HG03066 (cell line): Measurements from ENCODE around the gene DAPK1.

Experiments
- ATAC-seq: cut with Tn5 transposase; IDR thresholded peaks from one replicate; pipeline ENCODE4 v1.9.1; 2021; ENCODE audit warnings: low read depth; ENCODE audit not compliant: unreplicated experiment

Gene DAPK1

GRCh38 chr9:87607859-87608258 lies 110.2 kb downstream of the DAPK1 start:
- no peak for ATAC-seq

- no peak for ATAC-seq
These were observed 111.3 kb downstream of the DAPK1 start for GRCh38 chr9:87609002-87609401.

- no peak for ATAC-seq
These were observed 111.8 kb downstream of the DAPK1 start for GRCh38 chr9:87609486-87609885.

GRCh38 chr9:87610200-87611155 lies 112.8 kb downstream of the DAPK1 start:
- no peak for ATAC-seq

DNA sequence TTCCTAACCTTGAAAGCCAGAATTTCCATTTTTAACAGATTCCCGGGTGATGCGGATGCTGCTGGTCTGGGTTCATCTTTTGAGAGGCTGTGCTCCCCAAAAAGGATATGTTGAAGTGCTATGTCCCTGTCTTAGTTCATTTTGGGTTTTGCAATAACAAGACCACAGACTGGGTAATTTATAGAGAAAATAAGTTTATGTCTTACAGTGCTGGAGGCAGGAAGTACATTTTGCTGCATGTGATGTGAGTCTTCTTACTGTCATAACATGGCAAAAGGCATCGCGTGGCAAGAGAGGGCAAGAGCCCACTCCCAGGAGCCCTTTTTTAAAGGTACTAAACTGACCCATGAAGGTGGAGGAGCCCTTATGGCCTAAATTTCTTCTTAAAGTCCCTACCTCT lies 114.1 kb downstream of the DAPK1 start:
- no peak for ATAC-seq

DNA sequence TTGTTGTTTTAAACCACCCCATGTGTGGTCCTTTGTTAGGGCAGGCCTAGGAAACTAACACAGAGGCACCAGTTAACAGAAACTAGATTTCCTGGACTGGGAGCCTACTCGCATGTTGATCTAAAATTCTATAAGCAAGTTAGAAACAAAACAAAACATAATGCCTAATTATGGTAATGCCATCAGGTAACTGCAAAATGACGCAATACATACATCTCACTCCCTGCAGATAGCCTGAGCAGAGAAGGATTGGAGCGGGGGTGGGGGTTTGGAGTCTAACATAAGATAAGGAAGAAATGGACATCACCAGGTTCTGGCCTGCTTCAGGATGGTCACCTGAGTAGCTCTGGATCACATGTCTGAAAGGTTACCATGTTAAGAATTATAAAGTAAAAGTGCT lies 114.9 kb downstream of the DAPK1 start:
- no peak for ATAC-seq

GRCh38 chr9:87613265-87614111 lies 115.8 kb downstream of the DAPK1 start:
- no peak for ATAC-seq

DNA sequence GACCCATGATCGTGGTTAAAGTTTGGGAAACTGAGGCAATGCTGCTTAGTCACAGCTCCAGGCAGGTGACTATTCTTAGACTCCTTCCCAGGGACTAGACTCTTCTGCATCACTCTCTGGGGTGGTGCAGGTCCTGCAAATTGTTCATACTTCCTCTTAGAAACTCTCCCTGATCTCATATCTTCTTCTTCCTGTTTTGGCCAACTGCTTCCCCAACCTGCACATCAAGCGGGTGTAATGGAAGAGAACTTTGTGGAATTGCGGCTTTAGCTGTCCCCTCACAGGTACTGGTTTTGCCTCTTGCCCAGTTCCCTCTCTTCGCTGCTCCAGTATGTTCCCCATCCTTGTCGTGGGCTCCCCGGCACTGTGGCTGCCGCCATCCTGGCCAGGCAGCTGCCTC lies 116.7 kb downstream of the DAPK1 start:
- no peak for ATAC-seq

DNA sequence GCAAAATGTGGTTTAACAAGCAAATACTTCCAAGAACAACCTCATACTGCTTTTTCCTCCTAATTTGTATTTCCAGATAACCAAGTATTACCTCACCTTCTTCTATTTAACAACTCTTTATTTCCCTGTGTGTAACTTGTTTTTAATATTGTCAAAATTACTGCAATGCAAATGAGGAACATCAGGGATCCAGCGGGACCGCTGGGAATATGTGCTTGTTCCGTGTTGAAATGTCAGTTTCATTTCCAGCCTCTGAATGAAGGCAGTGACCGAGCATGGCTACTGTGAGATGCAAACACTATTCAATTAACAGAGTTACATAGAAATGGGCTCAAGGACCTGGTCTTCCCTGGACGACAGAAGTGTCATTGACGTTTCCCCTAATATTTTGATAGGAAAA lies 117.5 kb downstream of the DAPK1 start:
- ATAC-seq = no peak

GRCh38 chr9:87615547-87616148 lies 118.0 kb downstream of the DAPK1 start:
- ATAC-seq = no peak

- ATAC-seq = no peak
These were observed 120.6 kb downstream of the DAPK1 start for GRCh38 chr9:87618226-87618625.

DNA sequence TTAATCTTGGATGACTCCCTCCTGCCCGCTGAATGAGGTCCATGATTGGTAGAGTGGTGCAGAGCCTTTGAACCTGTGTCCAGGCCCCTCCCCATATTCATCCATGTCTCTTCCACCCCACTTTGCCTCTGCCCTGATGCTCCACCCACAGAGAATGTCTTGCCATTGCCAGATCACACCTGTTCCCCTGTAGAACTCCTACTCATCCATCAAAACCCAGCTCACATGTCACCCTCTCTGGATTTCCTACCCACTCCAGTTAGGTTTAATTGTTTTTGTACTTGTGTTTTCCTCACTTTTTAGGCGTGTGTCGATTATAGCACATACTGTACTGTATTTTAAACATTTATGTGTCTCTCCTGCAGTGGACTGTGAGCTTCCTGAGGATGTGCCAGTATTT lies 121.3 kb downstream of the DAPK1 start:
- no peak for ATAC-seq

GRCh38 chr9:87619346-87619745 lies 121.7 kb downstream of the DAPK1 start:
- ATAC-seq = no peak

DNA sequence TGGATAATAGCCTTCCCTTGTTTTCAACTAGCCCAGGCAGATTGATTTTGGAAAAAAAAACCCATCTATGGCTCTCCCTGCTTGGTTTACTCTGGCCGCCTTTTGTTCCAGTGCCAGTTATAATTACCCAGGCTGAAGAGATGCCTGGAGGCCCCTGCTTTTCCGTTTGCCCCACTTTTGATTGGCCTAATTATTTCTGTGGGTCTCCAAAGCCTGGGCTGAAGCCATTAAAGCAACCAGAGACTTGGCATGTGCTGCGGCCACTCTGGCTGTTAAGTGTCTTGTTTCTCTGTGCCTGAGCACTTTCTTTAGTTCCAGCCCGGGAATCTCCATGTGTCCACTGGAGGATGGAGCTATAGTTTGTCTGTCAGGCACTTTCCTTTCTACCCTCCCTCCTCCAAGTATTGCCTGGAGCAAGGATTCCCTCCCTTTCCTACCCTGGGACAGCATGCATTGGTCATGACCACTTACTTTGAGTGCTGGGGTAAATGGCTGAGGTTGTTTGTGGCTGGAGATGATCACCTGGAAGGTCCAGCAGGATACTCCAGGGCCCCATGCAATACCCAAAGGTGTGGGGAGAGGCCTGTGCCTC lies 123.2 kb downstream of the DAPK1 start:
- no peak for ATAC-seq

DNA sequence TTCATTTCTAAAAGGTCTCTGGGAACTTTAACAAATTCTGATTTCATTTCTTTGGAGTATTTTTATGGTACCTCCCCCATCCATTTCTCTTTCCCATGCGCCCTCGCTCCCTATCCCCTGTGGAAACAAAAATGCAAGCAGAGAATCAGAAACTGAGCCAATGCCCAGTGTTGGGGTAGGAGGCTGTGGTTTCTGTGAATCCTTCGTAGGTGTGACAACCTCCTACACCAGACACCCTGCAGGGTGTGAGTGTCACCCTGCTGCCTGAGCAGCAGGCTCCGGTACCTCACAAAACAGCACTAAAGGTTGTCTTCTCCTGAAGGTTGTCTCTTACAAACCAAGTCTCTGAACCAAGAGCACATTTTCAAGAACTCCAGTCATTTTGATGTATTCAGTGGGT lies 124.4 kb downstream of the DAPK1 start:
- no peak for ATAC-seq

GRCh38 chr9:87622923-87623322 lies 125.3 kb downstream of the DAPK1 start:
- no peak for ATAC-seq

GRCh38 chr9:87628346-87628745 lies 130.7 kb downstream of the DAPK1 start:
- ATAC-seq = no peak

GRCh38 chr9:87629104-87629503 lies 131.4 kb downstream of the DAPK1 start:
- ATAC-seq = no peak

DNA sequence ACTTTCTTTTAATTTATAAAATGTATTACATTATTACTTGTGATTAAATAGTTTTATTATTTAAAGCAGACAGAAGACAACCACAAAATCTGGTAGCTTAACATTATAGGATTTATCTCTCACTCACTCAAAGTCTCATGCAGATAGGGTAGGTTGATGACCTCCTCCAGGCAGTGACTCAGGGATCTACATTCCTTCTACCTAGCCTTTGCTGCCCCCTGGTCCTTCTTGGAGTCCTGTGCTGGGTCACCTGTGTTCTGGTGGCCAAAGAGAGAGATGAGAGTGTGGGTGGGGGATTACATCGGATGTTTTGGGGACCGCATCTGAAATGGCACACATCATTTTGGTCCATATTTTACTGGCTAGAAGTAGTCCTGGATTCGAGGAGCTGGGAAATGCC lies 132.6 kb downstream of the DAPK1 start:
- no peak for ATAC-seq

GRCh38 chr9:87630846-87631245 lies 133.2 kb downstream of the DAPK1 start:
- no peak for ATAC-seq
